SK-N-SH (cell line): ENCODE data around the gene GFY. TPM values are rescaled to one million over a fixed set of nuclear protein-coding genes. Genes with fewer than 3 reads are reported as not detected.
A peak's percentile ranks its signal among the peaks of the same experiment; 100 is the strongest.
"Not testable (repeated sequence)": the region's sequence is repeated elsewhere in the genome, so short reads cannot be mapped to it uniquely, and the experiment has no call there.

ENCODE experiments used
- CTCF ChIA-PET: fragments of 300-600, 350-600 bp; formaldehyde crosslinking; extraction: SDS; loops from one replicate; lab custom pipeline; 2021; lab: Yijun Ruan, JAX
- POLR2A ChIA-PET: fragments of 350-600 bp; sonication (Branson Sonifier 250); formaldehyde crosslinking; extraction: SDS; loops from one replicate; lab custom pipeline; 2020; ENCODE audit warnings: antibody characterized with exemption, inconsistent platforms; lab: Yijun Ruan, JAX
- DNase-seq: peaks from one replicate; pipeline ENCODE4 v3.0.0; 2012
- H2AFZ ChIP-seq: fragments of 200-600 bp; sonication (generic); 2 replicates; pipeline ENCODE4 v1.8.1; 2016; ENCODE audit warnings: antibody characterized with exemption, mild to moderate bottlenecking, low read depth
- H3F3A ChIP-seq: fragments of 200-600 bp; sonication (generic); replicated peaks from 2 replicates; pipeline ENCODE3; 2016; ENCODE audit warnings: antibody characterized with exemption, mild to moderate bottlenecking; ENCODE audit not compliant: insufficient read depth
- H3K27ac ChIP-seq, 2 experiments: fragments of 200-500 bp in 1 of 2; fragments of 200-600 bp in 1 of 2; sonication (Bioruptor generic) in 1 of 2; sonication (generic), shearing (Covaris generic) in 1 of 2; 2 replicates each; pipeline versions ENCODE4 v1.5.1 to v1.6.1; 2014 to 2016; ENCODE audit warnings: low read depth in 2 of 2, inconsistent platforms in 1 of 2, low read length in 1 of 2, mild to moderate bottlenecking in 1 of 2, mixed read lengths in 1 of 2
- H3K27me3 ChIP-seq: fragments of 200-600 bp; sonication (generic), shearing (Covaris generic); 2 replicates; pipeline ENCODE4 v1.6.1; 2016; ENCODE audit warnings: mixed run types; ENCODE audit not compliant: insufficient read depth
- H3K36me3 ChIP-seq, 2 experiments: fragments of 200-500 bp in 1 of 2; fragments of 200-600 bp in 1 of 2; sonication (Bioruptor generic) in 1 of 2; sonication (generic) in 1 of 2; replicated peaks in 1 of 2; 2 replicates each; pipeline versions ENCODE3 to v1.5.1; 2014 to 2016; ENCODE audit warnings: low read length in 1 of 2, mild to moderate bottlenecking in 1 of 2; ENCODE audit not compliant: insufficient read depth in 2 of 2, control insufficient read depth in 1 of 2
- H3K4me1 ChIP-seq, 2 experiments: fragments of 200-500 bp in 1 of 2; fragments of 200-600 bp in 1 of 2; sonication (Bioruptor generic) in 1 of 2; sonication (generic), shearing (Covaris generic) in 1 of 2; 2 replicates each; pipeline versions ENCODE4 v1.5.1 to v1.6.1; 2014 to 2016; ENCODE audit warnings: low read depth in 1 of 2, low read length in 1 of 2, mixed run types in 1 of 2; ENCODE audit not compliant: insufficient read depth in 2 of 2, control insufficient read depth in 1 of 2
- H3K4me2 ChIP-seq: fragments of 200-600 bp; sonication (generic), shearing (Covaris generic); 2 replicates; pipeline ENCODE4 v1.6.1; 2017; ENCODE audit warnings: mixed run types
- H3K4me3 ChIP-seq, 2 experiments: fragments of 200-500 bp in 1 of 2; fragments of 200-600 bp in 1 of 2; sonication (Bioruptor generic) in 1 of 2; sonication (generic), shearing (Covaris generic) in 1 of 2; 2 replicates each; pipeline versions ENCODE4 v1.5.1 to v1.8.1; 2014 to 2016; ENCODE audit warnings: low read depth in 2 of 2, inconsistent platforms in 1 of 2, low read length in 1 of 2, mild to moderate bottlenecking in 1 of 2, mixed read lengths in 1 of 2, moderate library complexity in 1 of 2
- H3K79me2 ChIP-seq: fragments of 200-600 bp; sonication (generic); 2 replicates; pipeline ENCODE4 v1.8.1; 2017; ENCODE audit warnings: mild to moderate bottlenecking; ENCODE audit not compliant: insufficient read depth
- H3K9ac ChIP-seq: fragments of 200-600 bp; sonication (generic); 2 replicates; pipeline ENCODE4 v1.6.1; 2017; ENCODE audit warnings: mixed run types
- H3K9me2 ChIP-seq: fragments of 200-600 bp; sonication (generic); 2 replicates; pipeline ENCODE4 v1.6.1; 2017; ENCODE audit warnings: mixed run types
- H3K9me3 ChIP-seq: fragments of 200-600 bp; sonication (generic); 2 replicates; pipeline ENCODE4 v1.6.1; 2017; ENCODE audit warnings: mixed run types, mild to moderate bottlenecking, moderate library complexity
- H4K20me1 ChIP-seq: fragments of 200-600 bp; sonication (generic); 2 replicates; pipeline ENCODE4 v1.6.1; 2017; ENCODE audit warnings: mild to moderate bottlenecking, mixed run types; ENCODE audit not compliant: insufficient read depth
- CHD2 ChIP-seq: fragments of 150-350 bp; IDR thresholded peaks from 2 replicates; pipeline ENCODE4 v1.6.1; 2018; ENCODE audit warnings: low read length; ENCODE audit not compliant: partially characterized antibody
- ELF1 ChIP-seq: IDR thresholded peaks from 2 replicates; pipeline ENCODE4 v1.4.0; 2012
- FOSL2 ChIP-seq: IDR thresholded peaks from 2 replicates; pipeline ENCODE4 v1.4.0; 2012; ENCODE audit warnings: low read depth, mild to moderate bottlenecking, moderate library complexity, borderline replicate concordance
- GABPA ChIP-seq: IDR thresholded peaks from 2 replicates; pipeline ENCODE4 v1.4.0; 2012; ENCODE audit warnings: low read depth, mild to moderate bottlenecking
- MAX ChIP-seq: IDR thresholded peaks from 2 replicates; pipeline ENCODE4 v1.4.0; 2012; ENCODE audit warnings: low read depth
- NRF1 ChIP-seq: IDR thresholded peaks from 2 replicates; pipeline ENCODE4 v1.6.1; 2012; ENCODE audit warnings: low read depth, mild to moderate bottlenecking, low read length
- RAD21 ChIP-seq: IDR thresholded peaks from 2 replicates; pipeline ENCODE4 v1.6.1; 2012; ENCODE audit warnings: mild to moderate bottlenecking, low read length
- RCOR1 ChIP-seq: fragments of 150-350 bp; IDR thresholded peaks from 2 replicates; pipeline ENCODE4 v1.6.1; 2017; ENCODE audit warnings: antibody characterized with exemption, low read length
- SIN3A ChIP-seq: IDR thresholded peaks from 2 replicates; pipeline ENCODE4 v1.6.1; 2012; ENCODE audit warnings: low read depth, mild to moderate bottlenecking, low read length, moderate library complexity, borderline replicate concordance
- SMC3 ChIP-seq: IDR thresholded peaks from 2 replicates; pipeline ENCODE4 v1.6.1; 2012; ENCODE audit warnings: low read depth, low read length, improper control_type of control experiment
- YY1 ChIP-seq: IDR thresholded peaks from 2 replicates; pipeline ENCODE4 v1.4.0; 2012; ENCODE audit warnings: low read depth, mild to moderate bottlenecking
- WGBS: methylation state at CpG from one replicate; pipeline ENCODE4 v1.1.6; 2017; ENCODE audit warnings: low lambda C conversion rate; 5-methylcytosine and 5-hydroxymethylcytosine counted together
- polyA plus RNA-seq, 3 experiments: library from polyadenylated mRNA; depleted of rRNA; stranded (reverse); fragments of >200 nt; gene quantifications; 2 replicates each; pipeline ENCODE4 v1.2.3, GENCODE V29; 2012
- TF ChIP-seq, protein P1 (sequence below): IDR thresholded peaks from 2 replicates; pipeline ENCODE4 v1.4.0; 2012; ENCODE audit warnings: low read depth, borderline replicate concordance
- TF ChIP-seq, protein P2 (sequence below): fragments of 200-600 bp; sonication (generic); IDR thresholded peaks from 2 replicates; pipeline ENCODE4 v1.6.1; 2017; ENCODE audit warnings: antibody characterized with exemption, mild to moderate bottlenecking, moderate library complexity
- TF ChIP-seq, protein P3 (sequence below): IDR thresholded peaks from 2 replicates; pipeline ENCODE4 v1.6.1; 2012; ENCODE audit warnings: mild to moderate bottlenecking, low read depth, low read length, moderate library complexity

Gene GFY
- polyA plus RNA-seq, 1 of the 3 experiments (the other 2 are of a cell fraction) = not detected

DNA sequence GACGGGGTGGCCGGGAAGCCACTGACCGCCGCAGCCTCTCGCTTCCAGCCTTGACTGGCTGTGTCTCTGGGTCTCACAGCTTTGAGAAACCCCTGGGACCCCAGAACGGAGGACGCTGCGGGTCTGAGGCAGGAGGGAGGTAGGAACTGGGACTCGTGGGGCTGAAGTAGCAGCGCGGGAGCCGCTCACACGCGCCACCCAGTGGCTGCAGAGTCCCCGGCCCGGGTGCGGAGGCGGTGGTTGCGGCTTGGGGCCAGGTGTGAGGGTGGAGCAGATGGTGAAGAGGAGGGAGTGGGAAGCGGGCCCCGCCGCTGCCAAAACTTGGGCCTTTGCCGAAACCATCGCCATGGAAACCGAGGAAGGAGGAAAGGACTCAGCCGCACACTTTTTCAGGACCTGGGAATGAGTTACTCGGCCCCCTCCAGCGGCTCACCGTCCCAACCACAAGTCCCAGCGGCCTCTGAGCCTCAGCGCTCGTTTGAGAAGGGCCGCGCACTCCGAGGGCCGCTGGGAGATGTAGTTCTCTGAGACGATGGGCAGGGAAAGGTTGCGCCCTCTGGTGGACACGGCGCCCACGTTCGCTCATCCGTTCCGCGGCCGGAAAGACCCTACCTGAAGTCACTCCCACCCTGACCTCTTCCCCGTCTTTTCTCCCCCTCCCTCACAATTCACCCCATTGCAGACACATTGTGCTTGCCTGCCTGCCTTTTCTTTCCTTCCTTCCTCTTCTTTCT is 18.3 kb downstream of the GFY start:
- H3K4me3 ChIP-seq = peak overlapping the region; percentile 62 to 66
- H3K4me2 ChIP-seq = peak overlapping the region; percentile 96
- H3K27ac ChIP-seq = peak overlapping the region; percentile 54 to 79
- peak overlapping the region; percentile 57; the same call in 1 of the 2 replicates for H3K9ac ChIP-seq
- CTCF ChIA-PET = interaction anchor here (0.5 to 11.2 kb wide), 24 partner anchors 8 to 1273 kb away, joined by 3 to 149 read pairs (median 4); partner anchors contain the start of genes CGB7, DKKL1, KASH5 and PIH1D1
- H2AFZ ChIP-seq = peak overlapping the region; percentile 98
- TF ChIP-seq NRF1 (peak; percentile 29; the same call in 1 of the 2 replicates), ELF1 (peak; percentile 32; the same call in 1 of the 2 replicates), MAX (peak; percentile 49; the same call in 1 of the 2 replicates), RCOR1 (no peak), RAD21 (peak; percentile 66), YY1 (no peak), SIN3A (peak; percentile 53; the same call in 1 of the 2 replicates), SMC3 (peak; percentile 87), CHD2 (peak; percentile 89), GABPA (peak; percentile 50), FOSL2 (no peak)
- TF ChIP-seq, protein P1, sequence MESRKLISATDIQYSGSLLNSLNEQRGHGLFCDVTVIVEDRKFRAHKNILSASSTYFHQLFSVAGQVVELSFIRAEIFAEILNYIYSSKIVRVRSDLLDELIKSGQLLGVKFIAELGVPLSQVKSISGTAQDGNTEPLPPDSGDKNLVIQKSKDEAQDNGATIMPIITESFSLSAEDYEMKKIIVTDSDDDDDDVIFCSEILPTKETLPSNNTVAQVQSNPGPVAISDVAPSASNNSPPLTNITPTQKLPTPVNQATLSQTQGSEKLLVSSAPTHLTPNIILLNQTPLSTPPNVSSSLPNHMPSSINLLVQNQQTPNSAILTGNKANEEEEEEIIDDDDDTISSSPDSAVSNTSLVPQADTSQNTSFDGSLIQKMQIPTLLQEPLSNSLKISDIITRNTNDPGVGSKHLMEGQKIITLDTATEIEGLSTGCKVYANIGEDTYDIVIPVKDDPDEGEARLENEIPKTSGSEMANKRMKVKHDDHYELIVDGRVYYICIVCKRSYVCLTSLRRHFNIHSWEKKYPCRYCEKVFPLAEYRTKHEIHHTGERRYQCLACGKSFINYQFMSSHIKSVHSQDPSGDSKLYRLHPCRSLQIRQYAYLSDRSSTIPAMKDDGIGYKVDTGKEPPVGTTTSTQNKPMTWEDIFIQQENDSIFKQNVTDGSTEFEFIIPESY = peak; percentile 72; the same call in 1 of the 2 replicates
- TF ChIP-seq, protein P2, sequence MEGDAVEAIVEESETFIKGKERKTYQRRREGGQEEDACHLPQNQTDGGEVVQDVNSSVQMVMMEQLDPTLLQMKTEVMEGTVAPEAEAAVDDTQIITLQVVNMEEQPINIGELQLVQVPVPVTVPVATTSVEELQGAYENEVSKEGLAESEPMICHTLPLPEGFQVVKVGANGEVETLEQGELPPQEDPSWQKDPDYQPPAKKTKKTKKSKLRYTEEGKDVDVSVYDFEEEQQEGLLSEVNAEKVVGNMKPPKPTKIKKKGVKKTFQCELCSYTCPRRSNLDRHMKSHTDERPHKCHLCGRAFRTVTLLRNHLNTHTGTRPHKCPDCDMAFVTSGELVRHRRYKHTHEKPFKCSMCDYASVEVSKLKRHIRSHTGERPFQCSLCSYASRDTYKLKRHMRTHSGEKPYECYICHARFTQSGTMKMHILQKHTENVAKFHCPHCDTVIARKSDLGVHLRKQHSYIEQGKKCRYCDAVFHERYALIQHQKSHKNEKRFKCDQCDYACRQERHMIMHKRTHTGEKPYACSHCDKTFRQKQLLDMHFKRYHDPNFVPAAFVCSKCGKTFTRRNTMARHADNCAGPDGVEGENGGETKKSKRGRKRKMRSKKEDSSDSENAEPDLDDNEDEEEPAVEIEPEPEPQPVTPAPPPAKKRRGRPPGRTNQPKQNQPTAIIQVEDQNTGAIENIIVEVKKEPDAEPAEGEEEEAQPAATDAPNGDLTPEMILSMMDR = peak; percentile 91
- TF ChIP-seq, protein P3, sequence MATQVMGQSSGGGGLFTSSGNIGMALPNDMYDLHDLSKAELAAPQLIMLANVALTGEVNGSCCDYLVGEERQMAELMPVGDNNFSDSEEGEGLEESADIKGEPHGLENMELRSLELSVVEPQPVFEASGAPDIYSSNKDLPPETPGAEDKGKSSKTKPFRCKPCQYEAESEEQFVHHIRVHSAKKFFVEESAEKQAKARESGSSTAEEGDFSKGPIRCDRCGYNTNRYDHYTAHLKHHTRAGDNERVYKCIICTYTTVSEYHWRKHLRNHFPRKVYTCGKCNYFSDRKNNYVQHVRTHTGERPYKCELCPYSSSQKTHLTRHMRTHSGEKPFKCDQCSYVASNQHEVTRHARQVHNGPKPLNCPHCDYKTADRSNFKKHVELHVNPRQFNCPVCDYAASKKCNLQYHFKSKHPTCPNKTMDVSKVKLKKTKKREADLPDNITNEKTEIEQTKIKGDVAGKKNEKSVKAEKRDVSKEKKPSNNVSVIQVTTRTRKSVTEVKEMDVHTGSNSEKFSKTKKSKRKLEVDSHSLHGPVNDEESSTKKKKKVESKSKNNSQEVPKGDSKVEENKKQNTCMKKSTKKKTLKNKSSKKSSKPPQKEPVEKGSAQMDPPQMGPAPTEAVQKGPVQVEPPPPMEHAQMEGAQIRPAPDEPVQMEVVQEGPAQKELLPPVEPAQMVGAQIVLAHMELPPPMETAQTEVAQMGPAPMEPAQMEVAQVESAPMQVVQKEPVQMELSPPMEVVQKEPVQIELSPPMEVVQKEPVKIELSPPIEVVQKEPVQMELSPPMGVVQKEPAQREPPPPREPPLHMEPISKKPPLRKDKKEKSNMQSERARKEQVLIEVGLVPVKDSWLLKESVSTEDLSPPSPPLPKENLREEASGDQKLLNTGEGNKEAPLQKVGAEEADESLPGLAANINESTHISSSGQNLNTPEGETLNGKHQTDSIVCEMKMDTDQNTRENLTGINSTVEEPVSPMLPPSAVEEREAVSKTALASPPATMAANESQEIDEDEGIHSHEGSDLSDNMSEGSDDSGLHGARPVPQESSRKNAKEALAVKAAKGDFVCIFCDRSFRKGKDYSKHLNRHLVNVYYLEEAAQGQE = 0 out of 2 replicates have a peak, but pooled peaks have one; percentile 3
- TF ChIP-seq, all 33 proteins: peak for 11
- Histone ChIP-seq H3F3A (peaks cover 23% of the 10 kb centered on the region), H3K4me1 (peaks cover 0 to 22% of the 10 kb centered on the region in 2 experiments; a peak in 1 of 4 replicates), H3K27me3 (peaks cover 33% of the 10 kb centered on the region), H3K36me3 (peaks cover 1 to 7% of the 10 kb centered on the region in 2 experiments), H4K20me1 (no peaks in the 10 kb centered on the region; the same call in 1 of the 2 replicates), H3K79me2 (peaks cover 2% of the 10 kb centered on the region; the same call in 1 of the 2 replicates), H3K9me3 (no peaks in the 10 kb centered on the region), H3K9me2 (no peaks in the 10 kb centered on the region)
- WGBS = under 1% methylated on average over 30 of the region's 47 CpGs
- POLR2A ChIA-PET = interaction anchor here (1.4 kb wide), 1 partner anchor 8 kb away, joined by 4 read pairs; the partner anchor contains the start of gene PIH1D1
- DNase-seq = peak; percentile 91

GRCh38 chr19:49444100-49444700 is 19.0 kb downstream of the GFY start:
- H3K36me3 ChIP-seq, H4K20me1 ChIP-seq, H3K9ac ChIP-seq, H3K79me2 ChIP-seq, H3K4me3 ChIP-seq, H3K9me3 ChIP-seq, H3K9me2 ChIP-seq, H3K27ac ChIP-seq, POLR2A ChIA-PET, H2AFZ ChIP-seq, DNase-seq: not testable (repeated sequence)
- CTCF ChIA-PET = interaction anchor here (0.5 to 11.2 kb wide), 12 partner anchors 15 to 1273 kb away, joined by 3 to 149 read pairs (median 4); partner anchors contain the start of genes CGB7 and KASH5
- peak overlapping the region; percentile 96 for H3K4me2 ChIP-seq
- peaks cover 26% of the 10 kb centered on the region for H3K27me3 ChIP-seq
- H3F3A ChIP-seq = peaks cover 27% of the 10 kb centered on the region
- WGBS = 27% methylated on average over 5 of the region's 5 CpGs
- peaks cover 0 to 22% of the 10 kb centered on the region in 2 experiments; a peak in 1 of 4 replicates for H3K4me1 ChIP-seq
